ENCODE measurements around the gene FYN. TPM values are rescaled to one million over a fixed set of nuclear protein-coding genes. Genes with fewer than 3 reads are reported as not detected.

Gene FYN
- total and polyA plus RNA-seq, 2 of the 13 experiments (the other 11 are each of a cell fraction or from before 2014, with no cell fraction given) = 15.5 to 24.6 TPM

- no peak for TF ChIP-seq ZBTB4 (CRISPR knock-in tag; IDR thresholded peaks at IDR 0.05; ENCODE audit: borderline replicate concordance)
- TF ChIP-seq ETV5 (CRISPR knock-in tag; IDR thresholded peaks at IDR 0.05; ENCODE audit: borderline replicate concordance) = no peak
Measured at GRCh38 chr6:111779660-111780059, 93.6 kb downstream of the FYN start (continued).

- no peak overlapping the region for H2AFZ ChIP-seq (ENCODE audit: low read length)
- no peak overlapping the region for H3K9ac ChIP-seq (ENCODE audit: insufficient read depth, low read depth, low read length)
- H3K27me3 ChIP-seq (ENCODE audit: control insufficient read depth in 1 of 2, insufficient read depth in 2 of 2, low read length in 2 of 2) = no peaks in the 10 kb centered on the region
- ChIA-PET POLR2A (no interaction called here), CTCF (ENCODE audit: low intra/inter-chr PET ratio, low total read pairs) (no interaction called here)
- H4K20me1 ChIP-seq (ENCODE audit: insufficient read depth, low read length) = no peaks in the 10 kb centered on the region
- no peaks in the 10 kb centered on the region; a peak in 1 of 5 replicates for H3K36me3 ChIP-seq (replicated peaks in 1 of 2; ENCODE audit: control insufficient read depth in 1 of 2, insufficient read depth in 2 of 2, low read length in 2 of 2)
- H3K79me2 ChIP-seq (ENCODE audit: insufficient read depth, low read length) = no peaks in the 10 kb centered on the region
- no peak overlapping the region for H3K27ac ChIP-seq (ENCODE audit: extremely low read length, insufficient read depth, low read length)
- in situ Hi-C loops (cut with HindIII; ENCODE audit: extremely low pct_ligation_motif_present, low pct_unique_long_range_greater_than_20kb) (no loop called here), intact Hi-C loops (cut with micrococcal nuclease; ENCODE audit: unreplicated experiment) (loop anchor here (5.0 kb wide), 1 partner anchor 218 kb away; no protein-coding TSS in a partner anchor)
- no peaks in the 10 kb centered on the region for H3K9me3 ChIP-seq (ENCODE audit: low read length)
- TF ChIP-seq TEF (CRISPR knock-in tag; IDR thresholded peaks at IDR 0.05) = no peak
- TF ChIP-seq RCOR2 (CRISPR knock-in tag; IDR thresholded peaks at IDR 0.05) = no peak
- TF ChIP-seq SNAPC2 (CRISPR knock-in tag; IDR thresholded peaks at IDR 0.05) = no peak
- no peak for TF ChIP-seq RFX5 (IDR thresholded peaks at IDR 0.05; ENCODE audit: low read depth, low read length)
- no peak for TF ChIP-seq ZNF674 (CRISPR knock-in tag; IDR thresholded peaks at IDR 0.05; ENCODE audit: low read depth)
- no peak for TF ChIP-seq TFDP2 (CRISPR knock-in tag; IDR thresholded peaks at IDR 0.05)
- no peak for TF ChIP-seq E2F1 (CRISPR knock-in tag; IDR thresholded peaks at IDR 0.05)
- TF ChIP-seq RFXAP (CRISPR knock-in tag; IDR thresholded peaks at IDR 0.05; ENCODE audit: borderline replicate concordance) = no peak
- no peak for TF ChIP-seq SUZ12 (IDR thresholded peaks at IDR 0.05; ENCODE audit: low read depth, low read length)
- BruUV-seq (replicated peaks) = no TSS peak
- DNase-seq (ENCODE audit: low spot score) = no peak
- H3K4me1 ChIP-seq (ENCODE audit: insufficient read depth, low read length) = no peaks in the 10 kb centered on the region
- H3K4me2 ChIP-seq (ENCODE audit: low read depth, low read length) = no peak overlapping the region
- no peak for ATAC-seq
- WGBS (ENCODE audit: low lambda C conversion rate) = 66% methylated on average over 3 of the region's 3 CpGs
- no peak overlapping the region for H3K4me3 ChIP-seq (replicated peaks in 1 of 3; ENCODE audit: insufficient read depth in 1 of 3, low read depth in 2 of 3, low read length in 3 of 3)
- FAIRE-seq = no peak
Measured at GRCh38 chr6:111779031-111779430, 94.2 kb downstream of the FYN start.

All from HepG2 (cell line).